OCI-LY7 (cell line): ENCODE results near the gene RBM28.

Experiments used
- EZH2phosphoT487 ChIP-seq: fragments of 200-600 bp; sonication (generic); IDR thresholded peaks from 2 replicates; pipeline ENCODE4 v1.6.1; 2018; ENCODE audit warnings: low read depth, borderline replicate concordance, mild to moderate bottlenecking, mixed run types, antibody characterized with exemption, low read length, moderate library complexity, mixed read lengths
- TF ChIP-seq, protein P1 (sequence below): fragments of 200-600 bp; sonication (generic); conservative IDR thresholded peaks from 2 replicates; pipeline ENCODE4 v1.5.1; 2014; ENCODE audit warnings: mild to moderate bottlenecking, antibody characterized with exemption, low read length, moderate library complexity, mixed read lengths

GRCh38 chr7:128303133-128303532 is 40.6 kb downstream of the RBM28 start:
- TF ChIP-seq, protein P1, sequence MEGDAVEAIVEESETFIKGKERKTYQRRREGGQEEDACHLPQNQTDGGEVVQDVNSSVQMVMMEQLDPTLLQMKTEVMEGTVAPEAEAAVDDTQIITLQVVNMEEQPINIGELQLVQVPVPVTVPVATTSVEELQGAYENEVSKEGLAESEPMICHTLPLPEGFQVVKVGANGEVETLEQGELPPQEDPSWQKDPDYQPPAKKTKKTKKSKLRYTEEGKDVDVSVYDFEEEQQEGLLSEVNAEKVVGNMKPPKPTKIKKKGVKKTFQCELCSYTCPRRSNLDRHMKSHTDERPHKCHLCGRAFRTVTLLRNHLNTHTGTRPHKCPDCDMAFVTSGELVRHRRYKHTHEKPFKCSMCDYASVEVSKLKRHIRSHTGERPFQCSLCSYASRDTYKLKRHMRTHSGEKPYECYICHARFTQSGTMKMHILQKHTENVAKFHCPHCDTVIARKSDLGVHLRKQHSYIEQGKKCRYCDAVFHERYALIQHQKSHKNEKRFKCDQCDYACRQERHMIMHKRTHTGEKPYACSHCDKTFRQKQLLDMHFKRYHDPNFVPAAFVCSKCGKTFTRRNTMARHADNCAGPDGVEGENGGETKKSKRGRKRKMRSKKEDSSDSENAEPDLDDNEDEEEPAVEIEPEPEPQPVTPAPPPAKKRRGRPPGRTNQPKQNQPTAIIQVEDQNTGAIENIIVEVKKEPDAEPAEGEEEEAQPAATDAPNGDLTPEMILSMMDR, result no peak
- no peak for TF ChIP-seq EZH2phosphoT487
